BLaER1 (cell line): ENCODE results near the gene PDE1C.
"Not testable (repeated sequence)": the region's sequence is repeated elsewhere in the genome, so short reads cannot be mapped to it uniquely, and the experiment has no call there.

Source experiments
- H3K27ac ChIP-seq: shearing (Covaris generic); formaldehyde crosslinking; 2 replicates; pipeline ENCODE4 v1.8.1; 2022
- H3K27me3 ChIP-seq: shearing (Covaris generic); formaldehyde crosslinking; 2 replicates; pipeline ENCODE4 v1.8.1; 2022
- H3K36me3 ChIP-seq: shearing (Covaris generic); formaldehyde crosslinking; 2 replicates; pipeline ENCODE4 v1.8.1; 2022
- H3K4me1 ChIP-seq: shearing (Covaris generic); formaldehyde crosslinking; 2 replicates; pipeline ENCODE4 v1.8.1; 2022
- H3K4me2 ChIP-seq: shearing (Covaris generic); formaldehyde crosslinking; 2 replicates; pipeline ENCODE4 v1.8.1; 2022
- H3K4me3 ChIP-seq: shearing (Covaris generic); formaldehyde crosslinking; 2 replicates; pipeline ENCODE4 v1.8.1; 2022
- H3K9ac ChIP-seq: shearing (Covaris generic); formaldehyde crosslinking; 2 replicates; pipeline ENCODE4 v1.8.1; 2022
- H3K9me3 ChIP-seq: shearing (Covaris generic); formaldehyde crosslinking; 2 replicates; pipeline ENCODE4 v1.8.1; 2022
- H4K20me1 ChIP-seq: shearing (Covaris generic); formaldehyde crosslinking; 2 replicates; pipeline ENCODE4 v1.8.1; 2022
- Cebpa-rat ChIP-seq: shearing (Covaris generic); IDR thresholded peaks from 2 replicates; pipeline ENCODE4 v1.8.1; 2022

PDE1C gene

DNA sequence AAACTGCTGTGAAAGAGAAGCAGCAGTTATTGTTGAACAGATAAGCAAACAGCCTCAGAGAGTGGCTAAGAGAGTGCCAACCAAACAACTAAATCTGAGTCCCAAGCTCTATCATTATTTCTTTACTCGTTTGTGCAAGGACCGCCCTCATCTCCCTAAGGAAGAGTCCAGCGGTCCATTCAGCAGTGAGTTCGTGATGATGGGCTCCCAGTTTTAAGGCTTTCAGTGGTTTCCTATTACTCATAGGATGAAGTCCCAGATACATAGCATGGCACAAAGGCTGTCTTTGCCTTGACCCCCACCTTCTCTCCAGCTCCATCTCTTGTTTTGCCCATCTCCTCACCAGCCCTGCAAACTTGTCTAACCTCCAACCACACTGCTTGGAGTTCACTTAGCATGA lies 24.3 kb upstream of the PDE1C start:
- TF ChIP-seq Cebpa-rat, result no peak
- H3K27ac ChIP-seq, result no peak overlapping the region
- H3K27me3 ChIP-seq, result no peaks in the 10 kb centered on the region
- no peaks in the 10 kb centered on the region for H4K20me1 ChIP-seq
- H3K4me3 ChIP-seq, result no peak overlapping the region
- no peaks in the 10 kb centered on the region for H3K36me3 ChIP-seq
- H3K9me3 ChIP-seq, result no peaks in the 10 kb centered on the region
- no peaks in the 10 kb centered on the region for H3K4me1 ChIP-seq
- H3K4me2 ChIP-seq, result no peak overlapping the region
- no peak overlapping the region for H3K9ac ChIP-seq

DNA sequence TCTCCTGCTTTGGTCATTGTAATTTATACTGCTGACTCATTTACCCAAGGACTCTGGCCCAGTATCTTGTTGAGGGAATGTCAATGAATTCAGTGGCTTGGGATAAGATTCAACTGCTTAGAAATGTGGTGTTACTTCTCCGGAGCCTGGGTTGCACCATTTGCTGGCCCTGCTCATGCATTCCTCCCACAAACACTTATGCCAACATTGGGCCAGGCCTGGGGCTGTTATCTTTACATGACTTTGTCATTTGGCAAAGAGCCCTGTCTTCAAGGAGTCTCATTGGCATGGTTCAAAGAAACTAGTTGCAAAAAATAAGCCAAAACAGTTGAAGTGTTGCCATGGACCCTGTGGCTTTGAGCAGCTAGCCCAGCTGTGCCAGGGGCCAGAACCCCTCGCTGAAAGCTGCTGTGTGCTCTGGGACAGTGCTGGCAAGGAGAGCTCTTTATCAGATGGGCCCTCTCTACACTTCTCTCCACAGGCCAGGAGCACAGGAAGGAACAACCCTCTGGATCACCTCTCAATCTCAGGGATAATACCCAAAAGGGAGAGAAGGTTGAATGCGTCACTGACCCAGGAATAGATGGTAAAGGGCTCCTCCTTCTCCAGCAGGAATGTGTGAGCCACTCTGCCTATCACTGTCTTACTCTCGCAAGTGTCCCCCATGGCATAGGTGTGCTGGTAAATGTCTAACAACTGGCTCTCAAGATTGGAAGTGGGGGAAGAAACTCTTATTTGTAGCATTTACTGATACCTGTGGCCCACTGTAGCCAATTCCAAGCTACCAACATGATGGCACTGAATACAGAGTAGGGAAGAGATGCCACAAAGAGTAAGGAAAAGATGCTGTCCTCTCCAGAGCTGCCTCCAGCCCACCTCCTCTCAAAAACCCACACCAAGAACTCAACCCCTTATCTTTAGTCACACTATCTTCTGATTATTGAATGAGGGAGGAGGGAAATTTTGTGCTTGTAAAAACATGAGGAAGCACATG lies 23.5 kb upstream of the PDE1C start:
- H3K4me1 ChIP-seq, result no peaks in the 10 kb centered on the region
- H3K36me3 ChIP-seq, result no peaks in the 10 kb centered on the region
- no peak for TF ChIP-seq Cebpa-rat
- H4K20me1 ChIP-seq, result no peaks in the 10 kb centered on the region
- no peak overlapping the region for H3K4me3 ChIP-seq
- no peaks in the 10 kb centered on the region for H3K9me3 ChIP-seq
- no peak overlapping the region for H3K27ac ChIP-seq
- H3K4me2 ChIP-seq, result no peak overlapping the region
- no peak overlapping the region for H3K9ac ChIP-seq
- no peaks in the 10 kb centered on the region for H3K27me3 ChIP-seq

DNA sequence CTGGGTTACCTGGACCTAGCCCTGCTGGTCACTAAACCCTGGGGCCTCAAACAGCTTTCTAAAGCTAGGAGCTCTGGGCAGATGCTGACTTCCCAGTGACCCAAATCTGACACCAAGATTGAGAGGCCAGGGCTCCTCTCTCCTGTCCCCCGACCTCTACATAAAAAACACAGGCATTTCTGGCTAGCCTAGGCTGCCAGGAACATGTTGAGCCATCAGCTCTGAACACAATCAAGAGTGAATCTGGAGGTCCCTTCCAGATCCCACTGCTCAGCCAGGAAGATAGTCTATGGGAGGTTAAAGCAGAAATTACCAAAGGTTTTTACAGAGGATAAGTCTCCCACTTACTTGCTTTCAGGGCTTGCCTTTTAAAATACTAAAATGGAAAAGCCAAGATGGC lies 22.1 kb upstream of the PDE1C start:
- no peaks in the 10 kb centered on the region for H3K9me3 ChIP-seq
- no peak for TF ChIP-seq Cebpa-rat
- H3K36me3 ChIP-seq, result no peaks in the 10 kb centered on the region
- no peaks in the 10 kb centered on the region for H3K4me1 ChIP-seq
- H3K27ac ChIP-seq, result no peak overlapping the region
- no peak overlapping the region for H3K9ac ChIP-seq
- no peak overlapping the region for H3K4me3 ChIP-seq
- H3K27me3 ChIP-seq, result no peaks in the 10 kb centered on the region
- H4K20me1 ChIP-seq, result no peaks in the 10 kb centered on the region
- no peak overlapping the region for H3K4me2 ChIP-seq

DNA sequence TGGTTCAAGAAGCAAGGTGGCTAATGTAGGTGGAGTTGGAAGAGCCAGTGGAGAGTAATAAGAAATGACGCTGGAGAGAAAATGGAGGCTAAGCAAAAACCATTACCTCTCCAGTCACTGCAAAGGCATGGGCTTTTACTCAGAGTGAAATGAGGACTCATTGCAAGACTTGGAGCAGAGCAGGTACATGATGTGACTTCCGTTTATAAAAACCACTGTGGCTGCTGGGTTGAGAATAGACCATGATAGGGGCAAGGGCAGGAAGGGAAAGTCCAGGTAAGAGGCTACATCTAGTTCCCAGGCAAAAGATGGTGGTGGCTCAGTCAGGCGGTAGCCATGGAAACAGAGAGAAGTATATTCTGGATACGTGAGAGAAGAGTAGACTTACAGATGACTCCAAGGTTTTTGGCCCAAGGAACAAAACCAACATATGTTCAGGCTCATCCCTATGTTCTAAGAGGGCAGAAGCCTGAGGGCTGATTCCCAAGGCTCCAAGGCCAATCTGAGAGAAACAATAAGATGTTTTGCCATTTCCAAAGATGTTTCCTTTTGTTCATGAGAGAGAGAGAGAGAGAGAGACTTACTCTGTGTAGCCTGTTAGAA lies 21.5 kb upstream of the PDE1C start:
- no peak overlapping the region for H3K27ac ChIP-seq
- H3K9ac ChIP-seq, result no peak overlapping the region
- no peaks in the 10 kb centered on the region for H3K27me3 ChIP-seq
- H3K4me3 ChIP-seq, result no peak overlapping the region
- no peaks in the 10 kb centered on the region for H3K4me1 ChIP-seq
- no peak for TF ChIP-seq Cebpa-rat
- H3K9me3 ChIP-seq, result no peaks in the 10 kb centered on the region
- H3K4me2 ChIP-seq, result no peak overlapping the region
- H3K36me3 ChIP-seq, result no peaks in the 10 kb centered on the region
- H4K20me1 ChIP-seq, result no peaks in the 10 kb centered on the region

DNA sequence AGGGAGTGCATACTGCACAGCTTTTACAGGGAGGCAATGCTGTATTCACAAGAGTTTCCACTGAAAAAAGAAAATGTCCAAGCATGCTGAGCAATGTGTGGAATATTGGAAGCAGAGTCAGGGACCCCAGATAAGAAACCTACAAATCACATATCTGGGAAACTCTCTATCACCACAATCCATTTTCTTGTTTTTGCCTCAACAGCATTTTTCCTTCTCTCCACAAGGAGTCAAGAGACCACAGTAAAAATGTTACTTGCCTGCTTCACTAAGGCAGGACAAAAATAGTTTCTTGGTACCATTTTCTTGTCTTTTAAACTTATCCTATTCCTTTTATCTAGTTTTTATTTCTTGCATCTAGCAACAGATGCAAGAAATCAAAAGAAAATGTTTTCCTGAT lies 19.5 kb upstream of the PDE1C start:
- no peaks in the 10 kb centered on the region for H3K36me3 ChIP-seq
- H3K9ac ChIP-seq, result no peak overlapping the region
- no peak overlapping the region for H3K4me2 ChIP-seq
- H3K27ac ChIP-seq, result no peak overlapping the region
- no peaks in the 10 kb centered on the region for H4K20me1 ChIP-seq
- no peaks in the 10 kb centered on the region for H3K9me3 ChIP-seq
- H3K4me1 ChIP-seq, result no peaks in the 10 kb centered on the region
- no peak for TF ChIP-seq Cebpa-rat
- H3K27me3 ChIP-seq, result no peaks in the 10 kb centered on the region
- H3K4me3 ChIP-seq, result no peak overlapping the region

DNA sequence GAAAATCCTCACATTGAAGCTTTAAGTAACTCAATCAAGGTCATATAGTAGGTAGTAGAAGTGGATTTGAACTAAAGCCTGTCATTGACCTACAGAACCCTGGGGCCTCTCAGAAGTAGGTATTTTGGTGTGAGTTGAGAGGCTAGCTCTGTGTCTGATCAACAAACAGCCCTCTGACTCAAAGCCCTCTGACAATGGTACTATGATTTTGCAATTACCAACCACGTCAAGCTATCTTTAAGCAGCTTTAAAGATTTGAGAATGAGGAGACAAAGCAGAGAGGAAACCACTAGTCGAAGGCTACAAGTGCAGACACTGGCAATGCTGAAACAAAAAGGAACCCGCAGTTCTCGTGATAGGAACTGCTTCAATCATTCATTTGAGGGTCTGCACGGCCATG lies 19.0 kb upstream of the PDE1C start:
- H4K20me1 ChIP-seq, result no peaks in the 10 kb centered on the region
- no peaks in the 10 kb centered on the region for H3K36me3 ChIP-seq
- TF ChIP-seq Cebpa-rat, result no peak
- no peaks in the 10 kb centered on the region for H3K27me3 ChIP-seq
- no peak overlapping the region for H3K27ac ChIP-seq
- H3K9me3 ChIP-seq, result no peaks in the 10 kb centered on the region
- no peak overlapping the region for H3K9ac ChIP-seq
- H3K4me2 ChIP-seq, result no peak overlapping the region
- no peaks in the 10 kb centered on the region for H3K4me1 ChIP-seq
- no peak overlapping the region for H3K4me3 ChIP-seq

DNA sequence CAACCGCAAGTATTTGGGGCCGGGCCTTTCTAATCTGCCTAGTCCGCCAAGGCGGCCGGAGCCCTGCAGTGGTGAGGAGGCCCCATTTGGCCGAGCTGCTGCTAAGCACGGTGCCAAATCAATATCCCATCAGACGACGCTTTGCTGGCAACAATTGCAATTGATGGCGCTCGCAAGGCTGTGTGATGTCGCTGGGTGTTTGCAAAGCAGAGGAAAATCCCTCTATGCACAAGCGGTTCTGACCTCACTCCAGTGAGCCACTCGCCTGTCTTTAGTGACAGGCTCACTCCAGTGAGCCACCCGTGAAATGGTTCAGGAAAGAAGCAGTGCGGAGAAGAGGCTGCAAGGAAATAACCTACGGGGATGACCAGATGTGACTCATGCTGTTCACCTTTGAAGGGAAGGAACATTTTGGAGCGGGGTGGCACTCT lies 18.3 kb upstream of the PDE1C start:
- Histone ChIP-seq H3K36me3 (no peaks in the 10 kb centered on the region), H3K4me1 (no peaks in the 10 kb centered on the region), H3K27me3 (no peaks in the 10 kb centered on the region), H3K27ac (no peak overlapping the region), H3K9ac (no peak overlapping the region), H3K4me2 (no peak overlapping the region), H3K4me3 (no peak overlapping the region), H4K20me1 (no peaks in the 10 kb centered on the region), H3K9me3 (no peaks in the 10 kb centered on the region)
- no peak for TF ChIP-seq Cebpa-rat

DNA sequence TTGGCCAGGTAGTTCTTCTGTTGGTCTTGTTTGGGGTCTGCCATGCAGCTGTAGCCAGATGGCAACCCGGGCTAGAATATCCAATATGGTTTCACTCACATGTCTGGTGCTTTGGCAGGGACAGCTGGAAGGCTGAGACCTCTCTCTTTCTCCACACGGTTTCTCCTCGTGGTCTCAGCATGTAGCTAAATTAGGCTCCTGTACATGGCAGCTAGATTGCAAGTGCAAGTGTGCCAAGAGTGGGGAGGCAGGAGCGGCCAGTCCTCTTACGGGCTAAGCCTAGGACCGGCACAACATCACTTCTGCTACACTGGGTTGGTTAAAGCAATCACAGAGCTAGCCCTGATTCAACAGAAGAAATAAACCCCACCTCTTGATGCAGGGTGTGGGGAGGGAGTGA lies 9.3 kb upstream of the PDE1C start:
- H3K4me2 ChIP-seq, result no peak overlapping the region
- no peaks in the 10 kb centered on the region for H3K36me3 ChIP-seq
- peaks cover 18% of the 10 kb centered on the region; the same call in 1 of the 2 replicates for H3K9me3 ChIP-seq
- no peak overlapping the region for H3K4me3 ChIP-seq
- no peak for TF ChIP-seq Cebpa-rat
- peaks cover 12% of the 10 kb centered on the region; the same call in 1 of the 2 replicates for H3K4me1 ChIP-seq
- no peak overlapping the region for H3K9ac ChIP-seq
- H4K20me1 ChIP-seq, result no peaks in the 10 kb centered on the region
- no peaks in the 10 kb centered on the region for H3K27me3 ChIP-seq
- no peak overlapping the region for H3K27ac ChIP-seq

DNA sequence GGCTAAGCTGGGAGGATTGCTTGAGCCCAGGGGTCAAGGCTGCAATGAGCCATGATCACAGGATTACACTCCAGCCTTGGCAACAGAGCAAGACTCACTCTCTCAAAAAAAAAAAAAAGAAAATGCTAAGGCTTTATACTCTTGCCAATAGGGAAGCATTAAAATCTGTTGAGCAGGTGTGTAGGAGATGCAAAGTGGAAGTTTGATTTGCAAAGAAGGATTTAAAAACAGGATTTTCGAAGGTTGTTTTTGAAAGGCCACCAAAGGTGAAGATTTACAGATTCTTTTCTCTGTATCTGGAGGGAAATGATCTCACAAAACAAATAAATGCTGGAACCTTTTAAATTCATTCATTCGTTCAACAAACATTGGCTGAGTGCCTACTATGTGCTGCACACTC lies 8.6 kb upstream of the PDE1C start:
- Histone ChIP-seq H3K4me2 (no peak overlapping the region), H3K27ac (no peak overlapping the region), H3K36me3 (no peaks in the 10 kb centered on the region), H3K4me1 (peaks cover 12% of the 10 kb centered on the region; the same call in 1 of the 2 replicates), H3K9me3 (peaks cover 18% of the 10 kb centered on the region; the same call in 1 of the 2 replicates), H3K9ac (no peak overlapping the region), H3K27me3 (no peaks in the 10 kb centered on the region), H3K4me3 (no peak overlapping the region), H4K20me1 (no peaks in the 10 kb centered on the region)
- TF ChIP-seq Cebpa-rat, result no peak

DNA sequence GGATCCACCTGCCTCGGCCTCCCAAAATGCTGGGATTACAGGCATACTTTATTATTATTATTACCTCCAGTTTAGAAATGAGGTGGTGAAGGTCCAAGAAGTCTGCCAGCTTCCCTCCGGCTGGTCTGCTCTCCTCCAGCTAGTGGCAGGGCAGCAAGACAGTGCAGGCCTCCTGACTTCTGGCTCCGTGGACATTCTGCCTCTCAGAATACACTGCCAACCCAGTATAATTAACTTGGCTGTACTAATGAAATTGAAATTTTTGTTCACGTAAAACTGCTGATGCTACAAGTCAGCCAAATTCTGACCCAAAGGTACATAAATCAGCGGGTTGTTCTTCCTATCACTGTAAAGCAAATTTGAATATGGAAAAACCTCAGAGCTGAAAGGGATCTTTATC lies 7.6 kb upstream of the PDE1C start:
- Histone ChIP-seq H3K9ac (no peak overlapping the region), H3K4me3 (no peak overlapping the region), H3K27me3 (no peaks in the 10 kb centered on the region), H3K36me3 (no peaks in the 10 kb centered on the region), H3K4me1 (peaks cover 12% of the 10 kb centered on the region; the same call in 1 of the 2 replicates), H3K27ac (no peak overlapping the region), H3K4me2 (no peak overlapping the region), H3K9me3 (peaks cover 18% of the 10 kb centered on the region; the same call in 1 of the 2 replicates), H4K20me1 (no peaks in the 10 kb centered on the region)
- TF ChIP-seq Cebpa-rat, result no peak

DNA sequence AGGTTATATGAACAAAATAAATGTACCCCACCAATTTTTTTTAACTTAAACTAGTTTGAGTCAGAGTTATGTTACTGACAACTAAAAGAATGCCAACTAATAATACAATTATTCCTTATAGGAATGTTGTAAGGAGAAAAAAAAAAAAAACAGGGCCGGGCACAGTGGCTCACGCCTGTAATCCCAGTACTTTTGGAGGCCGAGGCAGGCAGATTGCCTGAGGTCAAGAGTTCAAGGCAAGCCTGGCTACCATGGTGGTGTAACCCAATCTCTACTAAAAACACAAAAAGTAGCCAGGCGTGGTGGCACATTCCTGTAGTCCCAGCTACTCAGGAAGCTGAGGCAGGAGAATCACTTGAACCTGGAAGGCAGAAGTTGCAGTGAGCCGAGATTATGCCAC lies 6.6 kb upstream of the PDE1C start:
- peaks cover 12% of the 10 kb centered on the region; the same call in 1 of the 2 replicates for H3K4me1 ChIP-seq
- not testable (repeated sequence) for H3K9ac ChIP-seq, H3K4me3 ChIP-seq, H3K36me3 ChIP-seq, H3K27me3 ChIP-seq, H4K20me1 ChIP-seq, H3K4me2 ChIP-seq, H3K27ac ChIP-seq
- H3K9me3 ChIP-seq, result peaks cover 11% of the 10 kb centered on the region; the same call in 1 of the 2 replicates
